Kidney glomerular epithelial cell (primary cell): ENCODE measurements around the gene SYNE1.

Source experiments
- DNase-seq: peaks from one replicate; lab custom pipeline; 2025; lab: John Stamatoyannopoulos, UW

The SYNE1 gene

GRCh38 chr6:152232501-152233151 lies 404.5 kb downstream of the SYNE1 start:
- no peak for DNase-seq

- DNase-seq: no peak
Measured at GRCh38 chr6:152229330-152229729, 407.8 kb downstream of the SYNE1 start.

DNA sequence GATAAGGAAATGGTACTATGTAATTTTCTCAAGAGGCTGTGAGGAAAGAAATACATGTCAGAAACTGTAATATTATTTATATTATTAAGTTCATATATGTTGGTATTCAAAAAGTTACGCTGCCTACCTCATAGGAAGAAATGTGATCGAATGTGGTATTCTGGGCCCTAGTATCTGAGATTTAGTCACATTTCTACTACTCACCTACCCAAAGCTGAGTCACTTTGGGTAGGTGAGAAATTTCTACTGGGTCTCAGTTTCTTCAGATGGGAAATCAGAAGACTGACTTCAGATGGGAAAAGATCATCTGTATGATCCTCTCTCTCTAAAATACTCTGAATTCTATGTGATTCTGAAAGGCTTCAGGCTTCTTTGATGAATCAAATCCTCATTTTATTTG lies 411.0 kb downstream of the SYNE1 start:
- DNase-seq: no peak

- no peak for DNase-seq
Measured at GRCh38 chr6:152225241-152225934, 411.8 kb downstream of the SYNE1 start.

DNA sequence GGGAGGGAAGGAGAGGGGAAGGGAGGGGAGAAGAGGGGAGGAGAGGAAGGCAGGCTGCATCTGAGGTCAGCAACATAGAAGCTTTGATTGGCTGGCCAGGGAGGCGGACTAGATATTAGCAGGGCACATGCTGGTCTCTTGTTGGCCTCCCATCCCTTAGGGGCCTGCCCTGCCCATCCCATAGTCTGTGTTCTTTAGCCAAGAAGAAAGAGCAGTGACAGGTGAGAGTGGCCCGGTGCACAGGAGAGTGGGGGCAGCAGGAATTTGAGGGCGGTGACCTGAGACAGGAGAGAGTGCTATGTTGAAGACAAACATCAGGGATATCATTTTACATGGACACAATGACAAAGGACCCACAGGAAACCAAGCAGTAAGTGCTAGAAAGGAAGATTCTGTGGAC lies 413.5 kb downstream of the SYNE1 start:
- no peak for DNase-seq

- DNase-seq: no peak
Measured at GRCh38 chr6:152221806-152222628, 415.1 kb downstream of the SYNE1 start.

DNA sequence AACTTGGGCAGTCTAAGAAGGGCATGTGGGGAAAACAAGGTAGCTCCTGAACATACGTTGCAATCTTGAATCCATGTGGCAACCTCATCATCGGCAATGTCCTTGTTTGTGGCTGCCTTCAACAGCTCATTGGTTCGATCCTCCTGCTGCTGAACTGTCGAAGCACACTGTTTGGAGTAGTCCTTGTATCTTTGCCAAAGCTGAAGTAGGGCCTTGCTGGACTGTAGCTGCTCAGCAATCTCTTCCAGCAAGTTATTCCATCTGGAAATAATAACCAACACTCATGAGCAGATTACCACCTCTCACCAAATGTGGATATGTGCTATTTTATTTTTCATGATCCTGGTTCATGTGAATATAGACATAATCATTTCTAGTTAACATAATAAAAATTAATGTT lies 416.4 kb downstream of the SYNE1 start:
- no peak for DNase-seq

DNA sequence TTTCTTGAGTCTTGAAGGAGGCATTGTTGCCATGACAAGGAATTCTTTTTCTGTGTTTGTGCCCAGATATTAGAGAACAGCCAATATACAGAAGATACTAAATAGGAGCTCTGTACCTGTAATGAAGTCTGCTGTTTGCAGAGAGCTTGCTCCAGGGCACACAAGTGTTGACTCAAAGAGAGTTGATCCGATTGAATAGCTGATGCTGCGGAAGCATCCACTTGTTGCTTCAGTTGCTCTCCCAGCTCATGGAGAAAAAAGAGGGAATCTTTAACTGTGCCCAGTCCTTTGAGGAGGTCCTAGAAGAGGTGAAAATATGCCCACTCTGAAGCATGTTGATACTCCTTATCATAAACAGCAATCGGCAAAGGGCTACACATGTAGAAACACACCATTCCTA lies 418.3 kb downstream of the SYNE1 start:
- DNase-seq: no peak

DNA sequence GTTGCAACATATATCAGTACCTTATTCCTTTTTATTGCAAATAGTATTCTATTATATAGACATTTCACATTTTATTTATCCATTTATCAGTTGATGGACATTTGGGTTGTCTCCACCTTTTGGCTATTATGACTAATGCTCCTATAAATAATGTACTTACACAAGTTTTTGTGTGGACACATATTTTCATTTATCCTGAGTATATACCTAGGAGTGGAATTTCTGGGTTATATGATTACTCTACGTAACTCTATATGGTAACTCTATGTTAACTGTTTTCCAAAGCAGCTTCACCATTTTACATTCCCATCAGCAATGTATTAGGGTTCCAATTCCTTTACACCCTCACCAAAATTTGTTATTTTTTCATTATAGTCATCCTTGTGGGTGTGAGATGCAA lies 424.7 kb downstream of the SYNE1 start:
- DNase-seq: no peak

DNA sequence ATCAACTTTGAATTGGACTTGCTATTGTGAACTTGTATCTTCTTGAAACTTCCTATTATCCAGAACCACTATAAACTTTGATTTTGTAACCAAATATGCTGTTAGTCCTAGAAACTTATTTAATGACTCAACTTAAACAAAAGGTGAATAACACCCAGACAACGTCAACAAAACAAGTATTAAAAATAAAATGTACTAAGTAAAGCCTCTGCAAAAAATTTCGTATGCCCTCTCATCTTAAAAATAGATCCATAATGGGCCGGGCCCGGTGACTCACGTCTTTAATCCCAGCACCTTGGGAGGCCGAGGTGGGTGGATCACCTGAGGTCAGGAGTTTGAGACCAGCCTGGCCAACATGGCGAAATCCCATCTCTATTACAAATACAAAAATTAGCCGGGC lies 428.0 kb downstream of the SYNE1 start:
- no peak for DNase-seq

- no peak for DNase-seq
Measured at GRCh38 chr6:152207915-152208714, 429.0 kb downstream of the SYNE1 start.

DNA sequence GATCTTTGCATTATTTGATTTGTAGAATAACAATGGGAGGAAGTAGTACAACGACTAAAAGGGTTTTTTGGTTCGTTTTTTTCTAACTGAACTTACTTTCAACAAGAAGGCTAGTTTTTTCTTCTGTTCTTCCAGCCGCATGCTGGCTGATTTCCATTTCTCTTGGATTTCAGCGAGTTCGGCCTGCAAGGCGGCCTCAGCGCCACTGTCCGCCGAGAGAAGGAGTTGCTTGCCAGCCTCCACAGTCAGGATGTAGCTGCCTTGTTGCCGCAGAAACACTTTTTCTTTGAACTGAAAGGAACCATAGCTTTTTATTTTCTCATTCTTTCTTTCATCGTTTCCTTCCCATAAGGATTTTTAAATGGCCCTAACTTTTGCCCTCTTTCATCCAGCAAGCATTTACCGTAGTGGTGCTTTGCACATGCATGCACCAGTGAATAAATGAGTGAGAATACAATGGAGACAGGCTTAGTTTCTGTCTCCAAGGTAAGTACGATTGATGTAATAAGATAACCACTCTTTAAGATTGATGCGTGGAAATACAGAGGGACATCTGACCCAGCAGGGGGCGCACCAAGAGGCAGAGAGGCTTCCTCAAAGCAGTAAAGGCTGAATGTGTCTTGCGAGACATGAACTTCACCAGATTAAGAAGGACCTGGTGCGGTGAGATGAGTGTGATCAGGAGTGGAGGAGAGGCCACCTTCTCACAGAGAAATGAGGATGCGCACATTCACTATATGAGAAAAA lies 430.9 kb downstream of the SYNE1 start:
- DNase-seq: no peak

DNA sequence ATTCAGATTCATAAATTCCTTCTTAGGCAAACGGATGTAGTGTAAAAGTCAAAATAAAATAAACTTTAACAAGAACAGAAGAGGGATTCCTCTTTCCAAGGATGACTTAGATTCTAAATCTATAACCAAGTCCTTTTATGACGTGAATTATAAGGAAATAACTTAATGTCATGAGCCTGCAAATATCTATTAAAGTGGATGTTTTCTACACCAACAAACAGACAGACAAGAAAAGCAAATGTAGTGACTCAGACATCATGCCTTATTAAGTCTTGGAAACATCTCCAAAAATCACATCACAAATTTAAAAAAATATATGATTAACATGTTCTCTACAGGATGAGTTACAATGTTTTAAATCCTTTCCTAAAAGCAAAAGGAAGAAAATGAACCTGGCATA lies 432.6 kb downstream of the SYNE1 start:
- no peak for DNase-seq

DNA sequence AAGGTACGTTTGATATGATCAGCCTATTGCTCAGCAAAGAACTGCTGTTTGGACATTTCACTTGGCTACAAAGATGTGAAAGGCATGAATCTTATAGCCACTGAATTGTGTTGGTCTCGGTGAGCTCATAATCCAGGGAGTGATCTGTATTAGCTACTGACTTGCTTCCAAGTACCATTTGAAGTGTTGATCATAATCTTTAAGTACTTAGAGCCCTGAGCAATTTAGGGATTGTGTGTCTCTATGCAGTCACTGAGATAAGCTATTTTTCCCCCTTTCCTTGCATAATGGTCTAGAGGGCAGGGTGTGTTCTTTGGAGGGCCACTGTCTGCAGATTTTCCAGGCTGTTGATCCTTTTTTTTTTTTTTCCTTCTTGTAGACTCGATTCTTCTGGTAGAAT lies 436.0 kb downstream of the SYNE1 start:
- no peak for DNase-seq

- DNase-seq: no peak
Measured at GRCh38 chr6:152195896-152196295, 441.3 kb downstream of the SYNE1 start.

DNA sequence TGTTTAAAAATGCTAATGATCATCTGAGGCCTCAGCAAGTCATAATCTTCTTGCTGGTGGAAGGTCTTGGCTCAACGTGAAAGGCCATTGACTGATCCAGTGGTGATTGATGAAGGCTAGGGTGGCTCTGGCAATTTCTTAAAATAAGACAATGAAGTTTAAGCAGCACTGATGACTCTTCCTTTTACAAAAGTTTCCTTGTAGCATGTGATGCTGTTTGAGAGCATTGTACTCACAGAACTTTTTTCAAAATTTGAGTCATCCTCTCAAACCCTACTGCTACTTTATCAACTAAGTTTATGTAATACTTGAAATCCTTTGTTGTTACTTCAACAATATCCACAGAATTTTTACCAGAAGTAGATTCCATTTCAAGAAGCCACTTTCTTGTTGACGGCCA lies 447.4 kb downstream of the SYNE1 start:
- DNase-seq: no peak

GRCh38 chr6:152188011-152188410 lies 449.2 kb downstream of the SYNE1 start:
- no peak for DNase-seq

- DNase-seq: no peak
Measured at GRCh38 chr6:152186840-152187239, 450.3 kb downstream of the SYNE1 start.

DNA sequence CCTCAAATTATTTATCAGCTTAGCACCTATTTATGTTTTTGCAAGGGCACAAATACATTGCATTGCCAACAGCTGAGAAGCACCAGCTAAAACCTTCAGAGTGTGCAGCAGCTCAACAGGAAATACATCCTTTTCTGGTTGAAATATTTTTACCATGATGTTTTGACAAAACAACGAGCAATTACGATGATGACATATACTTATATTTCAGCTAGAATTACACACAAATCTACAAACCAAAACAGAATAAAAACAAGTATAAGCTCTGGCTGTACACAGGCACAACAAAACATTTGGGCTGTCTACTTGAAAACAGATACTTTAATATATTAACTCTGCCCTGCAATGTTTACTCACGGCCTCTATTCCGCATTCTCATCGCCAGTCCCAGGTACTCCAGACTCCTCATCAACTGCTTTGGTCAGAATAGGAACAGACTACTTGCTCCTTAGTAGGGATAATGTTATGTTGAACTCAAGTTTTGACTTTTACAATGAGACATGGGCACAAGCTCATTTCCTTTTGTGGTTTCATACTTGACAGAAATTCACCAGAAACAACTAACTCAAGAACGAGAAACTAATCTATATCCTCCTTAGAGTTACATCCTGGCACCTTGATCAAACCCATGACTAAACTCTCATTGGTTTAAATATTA lies 452.1 kb downstream of the SYNE1 start:
- DNase-seq: no peak

- DNase-seq: no peak
Measured at GRCh38 chr6:152184573-152184916, 452.6 kb downstream of the SYNE1 start.

DNA sequence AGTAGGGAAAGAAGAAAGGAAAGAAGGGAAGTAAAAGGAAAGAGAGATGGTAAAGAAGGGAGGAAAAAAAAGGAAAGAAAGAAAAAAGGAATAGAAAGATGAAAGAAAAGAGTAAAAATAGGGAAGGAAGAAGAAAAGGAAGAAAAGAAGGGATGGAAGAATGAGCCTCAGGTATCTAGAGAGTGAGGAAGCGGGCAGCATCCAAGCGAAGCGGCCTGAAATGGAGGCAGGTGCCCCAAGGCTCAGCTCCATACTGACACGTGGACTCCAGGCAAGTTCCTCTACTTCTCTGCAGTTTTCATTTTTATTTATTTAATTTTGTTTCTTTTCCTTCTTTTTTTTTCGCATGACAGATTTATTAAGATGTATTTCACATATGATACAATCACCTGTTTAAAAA lies 456.6 kb downstream of the SYNE1 start:
- DNase-seq: no peak
